GM21786 (cell line): ENCODE data around the gene GADD45A.
"Not testable (repeated sequence)": the region's sequence is repeated elsewhere in the genome, so short reads cannot be mapped to it uniquely, and the experiment has no call there.

ENCODE experiments used
- ATAC-seq: cut with Tn5 transposase; IDR thresholded peaks from one replicate; pipeline ENCODE4 v1.9.1; 2021; ENCODE audit not compliant: unreplicated experiment

Gene GADD45A

GRCh38 chr1:67717876-67718275, 32.9 kb downstream of the GADD45A start:
- no peak for ATAC-seq

- no peak for ATAC-seq
Measured at GRCh38 chr1:67719329-67720196, 34.6 kb downstream of the GADD45A start.

- no peak for ATAC-seq
Measured at GRCh38 chr1:67721112-67721511, 36.1 kb downstream of the GADD45A start.

DNA sequence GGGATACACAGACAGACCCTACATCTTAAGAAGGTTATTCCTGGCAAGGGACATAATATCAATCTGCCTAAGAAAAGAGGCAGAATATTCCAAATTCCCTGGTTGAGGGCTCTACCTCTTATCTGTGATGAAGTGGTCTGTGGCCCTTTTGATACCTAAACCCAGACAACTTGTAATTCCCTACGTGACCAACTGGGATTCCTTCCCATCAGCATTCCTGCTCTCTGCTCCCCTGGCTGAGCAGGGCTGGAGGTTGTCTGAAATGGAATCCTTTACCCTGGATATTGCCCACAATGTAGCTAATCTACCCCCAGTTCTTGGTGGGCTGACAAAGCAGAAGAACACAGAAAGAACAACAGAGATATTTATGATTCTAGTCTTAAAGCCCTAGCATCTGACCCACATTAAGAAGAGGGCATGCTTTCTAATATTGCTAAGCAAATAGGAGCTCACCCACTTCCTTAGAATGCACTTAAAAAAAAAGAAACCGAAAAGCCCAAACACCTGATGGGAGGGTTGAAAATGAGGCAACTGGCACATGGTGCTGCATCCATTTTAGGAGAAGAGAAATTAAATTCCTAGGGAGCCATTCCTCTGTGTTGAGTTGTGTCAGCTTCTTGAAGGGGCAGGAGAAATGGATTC, 36.8 kb downstream of the GADD45A start:
- peak; percentile 53 for ATAC-seq

DNA sequence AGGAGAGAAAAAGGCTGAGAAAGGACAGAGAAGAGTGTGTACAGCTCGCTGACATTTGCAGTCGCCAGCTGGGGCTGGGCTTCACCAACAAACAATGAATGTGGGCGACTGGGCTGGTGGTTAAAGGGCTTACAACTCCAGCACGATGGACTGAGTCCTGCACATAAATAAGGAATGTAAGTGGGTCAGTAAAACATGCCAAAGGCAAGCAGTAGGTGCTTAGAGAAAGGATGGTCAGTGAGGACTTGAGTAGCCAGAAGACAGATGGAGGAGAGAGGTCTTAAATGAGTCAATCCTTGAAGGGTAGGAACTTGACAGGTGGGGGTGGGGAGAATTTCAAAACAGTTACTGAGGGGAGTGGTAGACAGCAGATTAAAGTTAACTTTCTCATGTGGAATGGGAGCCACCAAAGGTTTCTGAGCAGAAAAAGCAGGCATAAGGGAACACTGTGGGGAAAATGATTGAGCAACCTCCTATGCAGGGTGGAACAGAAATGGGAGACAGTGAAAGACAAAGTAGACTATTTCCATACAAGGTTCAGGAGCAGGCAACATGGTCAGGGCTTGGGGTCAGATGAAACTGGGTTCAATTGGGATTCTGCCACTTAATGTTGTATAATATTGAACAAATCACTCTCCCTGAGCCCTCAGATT, 37.4 kb downstream of the GADD45A start:
- ATAC-seq, result no peak

DNA sequence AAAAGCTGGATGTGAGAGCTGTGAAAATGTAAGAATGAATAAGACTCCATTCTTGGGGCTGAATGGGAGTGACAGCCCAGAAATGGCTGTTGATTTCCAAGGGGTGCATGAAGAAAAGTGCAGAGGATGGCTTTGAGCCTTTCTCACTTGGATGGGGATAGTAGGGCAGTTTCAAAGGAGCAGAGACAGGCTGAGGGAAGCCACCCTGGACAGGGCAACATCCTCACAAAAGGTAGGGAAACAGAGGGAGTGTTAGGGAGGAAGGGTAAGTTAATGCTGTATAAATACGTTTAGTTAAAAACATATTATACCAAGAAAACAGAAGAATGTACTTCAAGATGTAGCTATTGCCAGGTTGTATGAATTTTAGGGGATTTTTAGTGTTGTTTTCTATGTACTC, 38.1 kb downstream of the GADD45A start:
- ATAC-seq, result no peak

- ATAC-seq, result peak; percentile 79
Measured at GRCh38 chr1:67723620-67724019, 38.6 kb downstream of the GADD45A start.

- ATAC-seq, result no peak
Measured at GRCh38 chr1:67724928-67725560, 40.0 kb downstream of the GADD45A start.

DNA sequence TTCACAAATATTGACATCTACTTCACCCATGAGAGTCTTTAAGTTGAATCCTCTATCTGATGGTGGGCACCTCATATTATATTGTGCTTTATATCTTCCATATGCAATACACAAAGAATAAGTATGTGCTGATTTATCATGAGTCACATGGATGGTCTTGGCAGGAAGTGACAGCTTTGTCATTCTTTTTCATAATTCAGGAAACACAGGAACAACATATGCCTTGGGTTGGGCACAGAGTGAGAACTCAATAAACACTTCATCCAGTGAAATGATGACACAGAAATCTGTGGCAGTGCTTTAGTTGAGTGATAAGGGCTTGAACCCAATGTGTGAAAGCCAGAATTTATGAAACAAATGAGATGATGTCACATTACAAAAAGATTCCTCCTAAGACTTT, 41.2 kb downstream of the GADD45A start:
- no peak for ATAC-seq

- no peak for ATAC-seq
Measured at GRCh38 chr1:67729872-67730271, 44.9 kb downstream of the GADD45A start.

DNA sequence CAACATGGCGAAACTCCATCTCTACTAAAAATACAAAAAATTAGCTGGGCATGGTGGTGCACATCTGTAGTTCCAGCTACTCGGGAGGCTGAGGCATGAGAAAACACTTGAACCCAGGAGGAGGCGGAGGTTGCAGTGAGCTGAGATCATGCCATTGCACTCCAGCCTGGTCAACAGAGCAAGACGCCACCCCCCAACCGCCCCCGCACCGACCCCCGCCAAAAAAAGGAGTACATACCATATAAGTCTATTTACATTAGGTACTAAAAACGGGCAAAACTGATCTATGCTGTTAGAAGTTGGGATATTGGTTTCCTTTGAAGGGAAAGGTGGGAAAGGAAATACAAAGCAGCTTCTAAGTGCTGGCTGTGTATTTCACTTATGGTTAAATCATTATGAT, 45.3 kb downstream of the GADD45A start:
- ATAC-seq, result not testable (repeated sequence)

GRCh38 chr1:67731322-67731721, 46.3 kb downstream of the GADD45A start:
- ATAC-seq, result no peak

GRCh38 chr1:67732750-67733151, 47.8 kb downstream of the GADD45A start:
- ATAC-seq, result peak; percentile 42

DNA sequence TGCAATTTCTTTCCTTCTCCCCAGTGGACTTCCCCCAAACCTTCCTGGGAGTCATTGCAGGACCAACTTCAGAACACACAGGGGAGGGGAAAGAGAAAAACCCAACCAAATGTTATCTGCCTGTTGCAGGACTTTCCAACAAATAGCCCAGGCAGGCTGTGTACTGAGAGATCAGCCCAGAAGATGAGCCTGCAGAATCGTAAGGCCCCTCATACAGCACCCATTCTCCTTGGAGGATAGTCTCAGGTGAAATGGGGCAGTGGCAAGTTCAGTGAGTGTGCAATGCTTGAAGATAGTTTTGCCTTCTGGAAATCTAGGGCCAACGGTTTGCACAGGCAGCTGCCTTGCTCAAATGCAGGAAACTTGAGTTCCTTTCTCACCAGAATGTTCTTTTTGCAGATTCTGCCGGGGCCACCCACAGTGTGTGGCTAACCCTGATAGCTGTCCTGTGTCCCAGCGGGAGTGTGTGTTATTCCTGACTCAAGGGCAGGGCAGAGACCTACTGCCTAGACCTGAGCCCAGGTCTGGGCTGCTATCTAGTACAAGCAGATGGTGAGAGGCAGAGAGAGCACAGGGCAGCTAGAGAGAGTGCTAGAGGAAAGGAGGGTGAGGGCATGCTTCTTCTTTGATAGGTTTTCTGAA, 48.8 kb downstream of the GADD45A start:
- ATAC-seq, result no peak

- no peak for ATAC-seq
Measured at GRCh38 chr1:67734323-67734690, 49.3 kb downstream of the GADD45A start.

- no peak for ATAC-seq
Measured at GRCh38 chr1:67735206-67735605, 50.2 kb downstream of the GADD45A start.

DNA sequence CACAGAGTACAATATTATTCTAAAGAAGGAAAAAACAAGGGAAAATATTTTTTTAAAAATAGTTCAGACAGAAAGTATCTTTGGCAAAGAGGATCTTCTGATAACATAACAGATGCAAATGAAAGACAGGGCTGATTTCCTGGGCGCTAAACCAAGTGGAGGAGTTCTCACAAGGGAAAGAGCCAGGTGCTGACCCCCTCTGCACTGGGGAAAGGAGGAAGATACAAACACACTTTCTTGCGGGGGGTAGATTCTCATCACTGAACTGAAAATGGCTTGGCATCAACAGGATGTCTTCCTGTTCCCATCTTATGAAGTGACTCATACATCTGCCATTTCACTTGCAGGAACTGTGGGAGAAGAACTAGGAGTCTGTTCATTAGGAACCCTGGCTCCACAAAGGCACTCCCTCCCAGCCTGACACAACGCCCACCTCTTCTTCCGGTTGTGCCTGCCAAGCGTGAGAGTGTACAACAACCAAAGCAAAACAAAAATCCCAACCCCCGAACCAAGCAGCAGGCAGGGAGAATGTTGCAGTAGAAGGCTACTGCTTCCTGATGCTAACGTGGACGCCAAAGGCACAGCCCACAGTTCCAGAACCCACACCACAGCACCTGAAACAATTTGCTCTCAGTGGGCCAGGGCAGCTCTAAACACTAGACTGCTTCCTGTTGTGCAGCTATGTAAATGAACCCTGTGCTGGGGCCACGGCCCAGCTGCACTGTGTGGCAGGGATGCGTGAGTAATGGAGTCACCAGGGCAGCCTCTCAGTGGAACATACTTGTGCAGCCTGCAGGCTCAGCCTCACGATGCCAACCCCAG, 51.0 kb downstream of the GADD45A start:
- ATAC-seq, result peak; percentile 88

DNA sequence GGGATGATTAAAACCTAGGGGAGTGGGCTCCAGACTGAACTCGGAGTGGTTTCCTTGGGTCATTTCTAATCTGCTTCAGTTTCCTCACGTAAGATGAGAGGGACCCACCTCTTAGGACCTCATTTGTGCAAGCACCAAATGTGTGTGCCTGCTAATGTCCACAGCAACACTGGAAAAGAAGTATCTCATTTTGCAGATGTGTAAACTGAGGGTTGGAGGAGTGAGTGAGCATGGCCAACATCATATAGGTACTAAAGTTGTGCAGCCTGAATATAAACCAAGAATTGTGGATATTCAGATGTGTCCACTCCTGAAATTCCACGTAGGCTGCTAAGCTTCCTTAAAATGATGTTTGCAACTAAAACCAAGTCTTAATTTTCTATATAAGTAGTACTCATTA, 51.7 kb downstream of the GADD45A start:
- no peak for ATAC-seq

- no peak for ATAC-seq
Measured at GRCh38 chr1:67737875-67738274, 52.9 kb downstream of the GADD45A start.
